ENCODE measurements around the gene ADAM17. TPM values are rescaled to one million over a fixed set of nuclear protein-coding genes. Genes with fewer than 3 reads are reported as not detected.

The ADAM17 gene
- total RNA-seq, result 37.1 and 51.7 TPM in 2 replicates

GRCh38 chr2:9555297-9556120 is at the start of gene ADAM17:
Gene ADAM17, minus strand, starts transcription at chr2:9555830. Its CDS starts 225 bp downstream, at chr2:9555605.

GRCh38 chr2:9474361-9475057 is 81.1 kb downstream of the ADAM17 start, which contains the start of gene IAH1:
Gene IAH1, plus strand, starts transcription at chr2:9474551. Its CDS starts 16 bp downstream, at chr2:9474567.

Other genes with a start within 250 kb of the ADAM17 start
- 41.6 and 62.6 TPM in 2 replicates for gene ITGB1BP1, start 132.3 kb downstream of the ADAM17 start, total RNA-seq
- 39.7 and 43.3 TPM in 2 replicates for gene CPSF3, start 132.2 kb downstream of the ADAM17 start, total RNA-seq
- gene IAH1, start 81.3 kb downstream of the ADAM17 start, total RNA-seq, result 45.9 and 51.2 TPM in 2 replicates
- 271 and 274 TPM in 2 replicates for gene YWHAQ, start 75.2 kb upstream of the ADAM17 start, total RNA-seq